CD8-positive, alpha-beta memory T cell (primary cell): ENCODE measurements around the gene ASCC1. TPM values are rescaled to one million over a fixed set of nuclear protein-coding genes. Genes with fewer than 3 reads are reported as not detected.

Experiments used
- CTCF ChIA-PET: fragments of 350-600 bp; sonication (Branson Sonifier 250); formaldehyde crosslinking; loops from one replicate; lab custom pipeline; 2021; ENCODE audit warnings: antibody characterized with exemption; lab: Charles Lee
- POLR2A ChIA-PET: fragments of 350-600 bp; sonication (Branson Sonifier 250); formaldehyde crosslinking; loops from one replicate; lab custom pipeline; 2021; ENCODE audit warnings: antibody characterized with exemption; lab: Charles Lee
- DNase-seq, 5 donors: peaks; one replicate each; pipeline versions ENCODE4 v3.0.0 to v3.0.0-alpha.2; 2020 to 2022; ENCODE audit warnings: mixed read lengths in 1 of 5
- H3K27ac ChIP-seq: one replicate; pipeline ENCODE4 v1.7.0; 2013; ENCODE audit warnings: low read depth, mild to moderate bottlenecking, low read length, moderate library complexity
- H3K27me3 ChIP-seq: 2 replicates; pipeline ENCODE4 v1.7.0; 2013; ENCODE audit warnings: low read length, mild to moderate bottlenecking; ENCODE audit not compliant: insufficient read depth, poor library complexity, severe bottlenecking
- H3K36me3 ChIP-seq: 2 replicates; pipeline ENCODE4 v1.7.0; 2013; ENCODE audit warnings: mild to moderate bottlenecking, low read length, moderate library complexity; ENCODE audit not compliant: insufficient read depth
- H3K4me1 ChIP-seq: 2 replicates; pipeline ENCODE4 v1.7.0; 2013; ENCODE audit warnings: mild to moderate bottlenecking, low read length, moderate library complexity; ENCODE audit not compliant: insufficient read depth
- H3K4me3 ChIP-seq: 2 replicates; pipeline ENCODE4 v1.7.0; 2013; ENCODE audit warnings: mild to moderate bottlenecking, low read length
- H3K9me3 ChIP-seq: 2 replicates; pipeline ENCODE4 v1.7.0; 2013; ENCODE audit warnings: mild to moderate bottlenecking, low read length
- H3K27ac Mint-ChIP-seq, 8 donors: one replicate each; pipeline ENCODE4 v1.8.0; 2020 to 2021; ENCODE audit warnings: mixed read lengths in 8 of 8, mild to moderate bottlenecking in 6 of 8, inconsistent platforms in 3 of 8, moderate library complexity in 3 of 8
- H3K27me3 Mint-ChIP-seq, 2 donors: one replicate each; pipeline ENCODE4 v1.8.0; 2020 to 2021; ENCODE audit warnings: mixed read lengths in 2 of 2, mild to moderate bottlenecking in 1 of 2, moderate library complexity in 1 of 2
- H3K36me3 Mint-ChIP-seq, 3 donors: one replicate each; pipeline ENCODE4 v1.8.0; 2020 to 2021; ENCODE audit warnings: mixed read lengths in 3 of 3, inconsistent platforms in 1 of 3, mild to moderate bottlenecking in 1 of 3
- H3K4me1 Mint-ChIP-seq, 3 donors: one replicate each; pipeline ENCODE4 v1.8.0; 2020 to 2021; ENCODE audit warnings: mixed read lengths in 3 of 3, inconsistent platforms in 1 of 3, mild to moderate bottlenecking in 1 of 3
- H3K4me3 Mint-ChIP-seq, 7 donors: one replicate each; pipeline ENCODE4 v1.8.0; 2020 to 2021; ENCODE audit warnings: mixed read lengths in 7 of 7, mild to moderate bottlenecking in 6 of 7, moderate library complexity in 4 of 7, inconsistent platforms in 2 of 7
- H3K9me3 Mint-ChIP-seq, 5 donors: one replicate each; pipeline ENCODE4 v1.8.0; 2020 to 2022; ENCODE audit warnings: mixed read lengths in 5 of 5, mild to moderate bottlenecking in 3 of 5, moderate library complexity in 2 of 5, inconsistent platforms in 1 of 5
- polyA plus RNA-seq: library from polyadenylated mRNA; unstranded; fragments of 300-500 nt; fragmentation: Illumina TruSeq; gene quantifications from one replicate; pipeline ENCODE4 v1.2.3, GENCODE V29; 2021
- total RNA-seq, 2 experiments: library from RNA; stranded (reverse); gene quantifications; one replicate each; pipeline ENCODE4 v1.2.3, GENCODE V29; 2021

ASCC1 gene
- total and polyA plus RNA-seq, 3 experiments from 2014 or later, result 19.1 to 43.2 (median 36.3) TPM

- H3K4me3 ChIP-seq, result peak overlapping the region; percentile 72
- H3K4me1 ChIP-seq, result peaks cover 83% of the 10 kb centered on the region
- Mint-ChIP-seq H3K9me3 (no peaks in the 10 kb centered on the region), H3K4me3 (peak overlapping the region; percentile 81 to 94 (median 89)), H3K27me3 (no peaks in the 10 kb centered on the region), H3K27ac (peak overlapping the region; percentile 92 to 99 (median 97)), H3K36me3 (no peaks in the 10 kb centered on the region), H3K4me1 (peaks cover 53 to 67% (median 64%) of the 10 kb centered on the region in 3 donors)
- no peaks in the 10 kb centered on the region for H3K27me3 ChIP-seq
- H3K36me3 ChIP-seq, result no peaks in the 10 kb centered on the region
- DNase-seq, result peak; percentile 73 to 87 (median 78)
- peak overlapping the region; percentile 89 for H3K27ac ChIP-seq
- no peaks in the 10 kb centered on the region for H3K9me3 ChIP-seq
- ChIA-PET CTCF (interaction anchor here (0.8 to 4.6 kb wide), 16 partner anchors 8 to 121 kb away, joined by 3 to 29 read pairs (median 4); partner anchors contain the start of genes ASCC1 and DDIT4), POLR2A (interaction anchor here (0.6 to 1.7 kb wide), 10 partner anchors 13 to 173 kb away, joined by 3 to 10 read pairs (median 4); partner anchors contain the start of genes ANAPC16, ASCC1 and DDIT4)
Observed at GRCh38 chr10:72260239-72260975, 44.3 kb upstream of the ASCC1 start.

DNA sequence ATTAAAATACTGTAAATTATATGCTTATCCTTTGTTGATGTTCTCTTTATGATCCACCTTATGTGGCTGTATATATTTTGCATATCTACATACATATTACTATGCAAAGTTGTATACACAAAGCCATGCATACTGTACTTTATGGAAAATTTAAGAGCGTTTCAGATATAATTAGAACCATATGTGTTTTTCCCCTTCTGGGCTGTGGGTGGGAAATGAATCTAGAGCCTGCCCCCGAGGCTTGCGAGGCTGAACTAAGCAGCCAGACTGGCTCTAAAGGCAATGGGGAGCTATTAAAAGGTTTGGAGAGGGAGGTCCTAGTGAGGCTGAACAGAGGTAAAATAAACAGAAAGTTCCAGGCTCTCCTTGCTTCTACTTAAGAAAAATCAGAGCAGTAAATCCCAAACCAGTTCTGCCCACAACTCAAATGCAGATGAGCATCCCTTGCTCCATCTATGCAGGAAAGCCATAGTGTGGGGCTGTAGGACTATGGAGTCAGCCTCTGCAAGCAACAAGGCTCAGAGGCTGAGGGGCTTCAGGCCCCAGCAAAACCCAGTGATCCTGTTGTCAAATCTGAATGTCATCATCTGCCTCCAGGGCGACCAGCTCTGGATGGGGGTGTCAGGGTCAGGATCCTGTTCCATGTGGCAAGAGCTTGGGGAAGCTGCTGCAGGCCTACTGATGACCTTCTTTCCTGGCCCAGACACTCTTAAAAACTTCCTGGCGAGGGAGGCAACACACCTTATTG is 43.6 kb upstream of the ASCC1 start:
- no peak for DNase-seq
- ChIA-PET POLR2A (interaction anchor here (0.6 to 1.7 kb wide), 4 partner anchors 12 to 1571 kb away, joined by 3 to 19 read pairs (median 6); no protein-coding TSS in a partner anchor), CTCF (interaction anchor here (0.8 to 4.6 kb wide), 10 partner anchors 12 to 78 kb away, joined by 4 to 29 read pairs (median 6); partner anchors contain the start of genes ASCC1 and DDIT4)
- Mint-ChIP-seq H3K9me3 (no peaks in the 10 kb centered on the region), H3K27ac (peak overlapping the region; percentile 92 to 99 (median 97)), H3K4me3 (peak overlapping the region; percentile 81 to 94 (median 89)), H3K36me3 (no peaks in the 10 kb centered on the region), H3K4me1 (peaks cover 57 to 73% (median 68%) of the 10 kb centered on the region in 3 donors), H3K27me3 (no peaks in the 10 kb centered on the region)
- Histone ChIP-seq H3K4me3 (peak overlapping the region; percentile 72), H3K27ac (peak overlapping the region; percentile 89), H3K4me1 (peaks cover 89% of the 10 kb centered on the region), H3K9me3 (no peaks in the 10 kb centered on the region), H3K36me3 (no peaks in the 10 kb centered on the region), H3K27me3 (no peaks in the 10 kb centered on the region)

DNA sequence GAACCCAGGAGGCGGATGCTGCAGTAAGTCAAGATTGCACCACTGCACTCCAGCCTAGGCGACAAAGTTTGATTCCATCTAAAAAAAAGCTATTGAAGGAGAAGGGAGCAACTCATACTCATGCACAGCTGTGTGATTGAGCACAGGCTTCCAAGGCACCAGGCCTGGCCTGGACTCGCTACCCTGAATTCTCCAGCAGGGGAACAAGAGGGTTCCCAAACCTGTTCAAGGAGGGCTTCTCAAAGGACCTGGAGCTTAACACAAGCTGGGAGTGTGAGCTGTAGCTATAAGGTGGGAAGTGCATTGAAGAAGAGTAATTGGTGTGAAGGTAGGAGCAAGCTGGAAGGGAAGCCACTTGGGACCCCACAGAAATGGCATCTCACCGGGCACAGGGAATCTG is 42.5 kb upstream of the ASCC1 start:
- DNase-seq, result no peak
- Mint-ChIP-seq H3K4me3 (peak overlapping the region in 4 of 7 donors; percentile 15 to 75 (median 42)), H3K9me3 (no peaks in the 10 kb centered on the region), H3K4me1 (peaks cover 55 to 73% (median 61%) of the 10 kb centered on the region in 3 donors), H3K27me3 (no peaks in the 10 kb centered on the region), H3K36me3 (no peaks in the 10 kb centered on the region), H3K27ac (peak overlapping the region in 6 of 8 donors; percentile 44 to 88 (median 74))
- Histone ChIP-seq H3K9me3 (no peaks in the 10 kb centered on the region), H3K4me3 (no peak overlapping the region), H3K27me3 (no peaks in the 10 kb centered on the region), H3K27ac (no peak overlapping the region), H3K36me3 (no peaks in the 10 kb centered on the region), H3K4me1 (peaks cover 88% of the 10 kb centered on the region)
- ChIA-PET POLR2A (interaction anchor here (0.9 kb wide), 1 partner anchor 13 kb away, joined by 10 read pairs; no protein-coding TSS in a partner anchor), CTCF (interaction anchor here (1.1 to 4.6 kb wide), 4 partner anchors 9 to 16 kb away, joined by 3 to 28 read pairs (median 6); partner anchors contain the start of gene DDIT4)

- peak overlapping the region in 1 of 7 donors; percentile 62 for H3K4me3 Mint-ChIP-seq
- POLR2A ChIA-PET, result interaction anchor here (0.5 to 0.9 kb wide), 3 partner anchors 11 to 388 kb away, joined by 3 to 10 read pairs (median 5); no protein-coding TSS in a partner anchor
- no peaks in the 10 kb centered on the region for H3K27me3 Mint-ChIP-seq
- peaks cover 61 to 81% (median 69%) of the 10 kb centered on the region in 3 donors for H3K4me1 Mint-ChIP-seq
- Histone ChIP-seq H3K27ac (peak overlapping the region; percentile 6), H3K4me3 (no peak overlapping the region), H3K36me3 (no peaks in the 10 kb centered on the region), H3K4me1 (peaks cover 87% of the 10 kb centered on the region), H3K9me3 (no peaks in the 10 kb centered on the region), H3K27me3 (no peaks in the 10 kb centered on the region)
- no peak for DNase-seq
- CTCF ChIA-PET, result interaction anchor here (2.1 to 4.4 kb wide), 2 partner anchors 17 to 18 kb away, joined by 9 to 28 read pairs; partner anchors contain the start of gene DDIT4
- no peaks in the 10 kb centered on the region for H3K36me3 Mint-ChIP-seq
- H3K9me3 Mint-ChIP-seq, result no peaks in the 10 kb centered on the region
- peak overlapping the region in 6 of 8 donors; percentile 51 to 91 (median 73) for H3K27ac Mint-ChIP-seq
Observed at GRCh38 chr10:72257051-72257892, 41.2 kb upstream of the ASCC1 start.

DNA sequence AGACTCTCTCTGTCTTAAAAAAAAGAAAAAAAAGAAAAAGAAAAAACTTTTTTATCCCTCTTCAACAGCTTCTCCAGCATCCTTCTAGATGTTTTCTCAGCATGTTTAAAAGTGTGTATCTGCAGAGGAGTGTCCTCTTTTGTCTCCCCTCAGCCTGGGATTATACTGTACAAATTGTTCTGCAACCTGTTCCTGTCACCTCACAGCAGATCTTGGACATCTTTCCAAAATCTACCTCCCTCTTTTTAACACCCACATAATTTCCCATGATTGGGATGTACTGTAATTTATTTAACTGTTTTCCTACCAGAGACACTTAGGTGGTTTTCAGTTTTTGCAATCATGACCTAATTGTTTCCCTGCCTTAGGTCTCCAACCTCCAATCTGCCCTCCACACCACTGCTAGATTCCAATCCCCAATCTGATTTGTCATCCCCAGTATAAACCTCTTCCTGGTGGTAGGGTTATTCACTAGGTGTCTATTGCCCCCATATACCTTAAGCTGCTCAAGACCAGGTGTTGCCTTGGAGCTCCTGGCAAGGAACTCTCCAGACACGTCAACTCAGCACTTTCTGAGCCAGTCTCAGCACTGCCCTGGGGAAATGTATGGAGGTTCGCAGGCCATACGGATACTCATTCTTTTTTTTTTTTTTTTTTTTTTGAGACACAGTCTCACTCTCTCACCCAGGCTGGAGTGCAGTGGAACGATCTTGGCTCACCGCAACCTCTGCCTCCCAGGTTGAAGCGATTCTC is 40.1 kb upstream of the ASCC1 start:
- no peak for DNase-seq
- Mint-ChIP-seq H3K4me1 (peaks cover 56 to 83% (median 69%) of the 10 kb centered on the region in 3 donors), H3K9me3 (no peaks in the 10 kb centered on the region), H3K36me3 (no peaks in the 10 kb centered on the region), H3K4me3 (peak overlapping the region in 3 of 7 donors; percentile 0 to 23 (median 2)), H3K27ac (peak overlapping the region; percentile 10 to 87 (median 38)), H3K27me3 (no peaks in the 10 kb centered on the region)
- CTCF ChIA-PET, result interaction anchor here (1.2 to 4.4 kb wide), 3 partner anchors 10 to 28 kb away, joined by 3 to 28 read pairs (median 3); partner anchors contain the start of gene DDIT4
- Histone ChIP-seq H3K36me3 (no peaks in the 10 kb centered on the region), H3K4me3 (no peak overlapping the region), H3K27ac (no peak overlapping the region), H3K27me3 (no peaks in the 10 kb centered on the region), H3K9me3 (no peaks in the 10 kb centered on the region), H3K4me1 (peaks cover 85% of the 10 kb centered on the region)
- POLR2A ChIA-PET, result interaction anchor here (1.0 kb wide), 1 partner anchor 8 kb away, joined by 6 read pairs; no protein-coding TSS in a partner anchor

DNA sequence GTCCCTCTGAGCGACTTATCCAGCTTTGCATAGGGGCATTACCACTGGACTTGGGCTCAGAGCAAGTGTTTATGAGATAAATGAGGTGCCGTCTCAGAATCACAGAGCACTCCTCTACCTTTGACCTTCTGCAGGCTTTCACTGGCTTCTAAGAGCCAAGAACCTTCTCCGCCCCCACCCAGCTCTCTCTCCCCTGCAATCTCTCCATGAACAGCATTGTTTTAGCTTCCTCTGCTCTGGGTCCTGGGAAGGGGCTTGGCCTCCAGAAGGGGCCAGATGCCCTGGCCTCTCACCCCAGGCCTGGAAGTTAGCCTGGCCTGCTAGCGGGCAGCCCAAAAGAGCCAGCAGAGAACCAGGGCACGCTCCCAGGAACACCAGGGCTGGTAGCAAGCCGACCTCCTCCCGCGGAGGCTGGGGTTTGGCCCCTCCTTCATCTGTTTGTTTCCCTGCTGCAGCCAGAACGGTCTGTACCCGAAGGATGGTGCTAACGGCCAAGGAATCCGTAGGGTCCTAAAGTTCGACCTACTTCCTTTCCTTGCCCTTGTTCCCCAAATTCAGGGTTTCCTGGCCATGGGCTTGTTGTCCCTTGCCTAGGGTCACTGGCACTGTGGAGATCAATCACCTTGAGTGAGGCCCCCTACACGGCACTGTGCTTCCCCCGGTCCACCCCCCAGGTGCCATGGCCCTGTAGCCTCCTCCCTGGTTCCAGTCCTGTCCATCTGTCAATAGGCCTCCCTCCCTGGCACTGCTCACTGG is 38.9 kb upstream of the ASCC1 start:
- CTCF ChIA-PET, result interaction anchor here (1.1 to 4.4 kb wide), 6 partner anchors 9 to 161 kb away, joined by 3 to 28 read pairs (median 3); partner anchors contain the start of gene DDIT4

More for the DNA sequence above, 38.9 kb upstream of the ASCC1 start:
- no peaks in the 10 kb centered on the region for H3K27me3 ChIP-seq
- peak overlapping the region; percentile 66 for H3K27ac ChIP-seq
- Mint-ChIP-seq H3K9me3 (no peaks in the 10 kb centered on the region), H3K36me3 (no peaks in the 10 kb centered on the region), H3K27ac (peak overlapping the region; percentile 70 to 92 (median 80)), H3K4me1 (peaks cover 53 to 80% (median 70%) of the 10 kb centered on the region in 3 donors), H3K27me3 (no peaks in the 10 kb centered on the region), H3K4me3 (peak overlapping the region in 6 of 7 donors; percentile 32 to 81 (median 73))
- peak in 3 of 5 donors; percentile 26 to 43 (median 41) for DNase-seq
- POLR2A ChIA-PET, result interaction anchor here (0.5 to 1.6 kb wide), 3 partner anchors 9 to 117 kb away, joined by 3 to 6 read pairs (median 5); no protein-coding TSS in a partner anchor
- H3K9me3 ChIP-seq, result no peaks in the 10 kb centered on the region
- peaks cover 85% of the 10 kb centered on the region for H3K4me1 ChIP-seq
- H3K4me3 ChIP-seq, result peak overlapping the region; percentile 57
- no peaks in the 10 kb centered on the region for H3K36me3 ChIP-seq
